Adrenal gland (tissue), 5 donors: Measurements from ENCODE around the gene SOWAHD.

Source experiments
- CTCF ChIP-seq, 6 experiments: fragments of 450-650 bp in 4 of 6; fragments of 200-600 bp in 2 of 6; sonication (generic) in 1 of 6; IDR thresholded peaks; 1 replicate in 5 of 6; 2 replicates in 1 of 6; pipeline versions ENCODE4 v1.5.1 to v1.8.0; 2016 to 2021; ENCODE audit warnings: antibody characterized with exemption in 6 of 6, mild to moderate bottlenecking in 2 of 6, moderate library complexity in 1 of 6
- POLR2A ChIP-seq, 2 donors: fragments of 450-650 bp; IDR thresholded peaks; one replicate each; pipeline ENCODE4 v1.6.1; 2017; ENCODE audit warnings: antibody characterized with exemption in 2 of 2, mild to moderate bottlenecking in 2 of 2, moderate library complexity in 1 of 2
- donor health status: DM: no; HTN: no; CAD: no.

- TF ChIP-seq CTCF (IDR thresholded peaks at IDR 0.05) (no peak), POLR2A (IDR thresholded peaks at IDR 0.05) (no peak)
Measured at GRCh38 chrX:119757979-119758730, at the start of gene SOWAHD.
